ENCODE measurements around the gene KANK3.

GRCh38 chr19:8335343-8336071 lies 7.6 kb downstream of the KANK3 start:
- TF ChIP-seq CTCF (conservative IDR thresholded peaks at IDR 0.05) (peak; percentile 58; the same call in 1 of the 2 replicates), EZH2 (IDR thresholded peaks at IDR 0.05; ENCODE audit: low read depth) (no peak)

All from PC-9 (cell line).